GM12878 (cell line): ENCODE data around the gene FBXL17. TPM values are rescaled to one million over a fixed set of nuclear protein-coding genes. Genes with fewer than 3 reads are reported as not detected.

Experiments used
- ATAC-seq: fragments of 200-7000 bp; cut with Tn5 transposase; 3 replicates; pipeline ENCODE4 v1.9.1; 2020; ENCODE audit warnings: mild to moderate bottlenecking, moderate library complexity
- BruUV-seq: library from RNA; stranded (reverse); fragments of 400-500 nt; replicated peaks from 2 replicates; lab custom pipeline; 2021; lab: Mats Ljungman, UMichigan
- CTCF ChIA-PET: fragments of 300-600 bp; sonication (Branson Sonifier 250); formaldehyde crosslinking; extraction: SDS; loops from one replicate; lab custom pipeline; 2021; ENCODE audit warnings: inconsistent platforms; lab: Yijun Ruan, JAX
- POLR2A ChIA-PET: fragments of 350-600 bp; formaldehyde crosslinking; extraction: SDS; loops from one replicate; lab custom pipeline; 2021; ENCODE audit warnings: inconsistent platforms; lab: Charles Lee
- RAD21 ChIA-PET: fragments of 300-600 bp; sonication (Branson Sonifier 250); formaldehyde crosslinking; loops from one replicate; lab custom pipeline; 2023; ENCODE audit warnings: antibody characterized with exemption; ENCODE audit not compliant: unreplicated experiment; lab: Charles Lee
- SMC1A ChIA-PET: fragments of 300-600 bp; sonication (Branson Sonifier 250); formaldehyde crosslinking; loops from one replicate; lab custom pipeline; 2023; ENCODE audit not compliant: unreplicated experiment, uncharacterized antibody; lab: Charles Lee
- DNase-seq: peaks from one replicate; pipeline ENCODE4 v3.0.0-alpha.2; 2011; ENCODE audit warnings: low read depth, low spot score
- FAIRE-seq: peaks from 3 replicates; lab custom pipeline; 2011; peaks lifted over from hg19 to GRCh38; lab: Jason Lieb, UNC
- H2AFZ ChIP-seq: 2 replicates; pipeline ENCODE4 v1.6.0; 2011; ENCODE audit warnings: low read depth, low read length, control low read depth; ENCODE audit not compliant: control insufficient read depth
- H3K27ac ChIP-seq: 2 replicates; pipeline ENCODE4 v1.5.1; 2011; ENCODE audit warnings: control low read depth; ENCODE audit not compliant: control insufficient read depth, insufficient read depth
- H3K27me3 ChIP-seq, 2 experiments: replicated peaks in 1 of 2; 2 replicates each; pipeline versions ENCODE4 v1.6.0 to v1.6.1; 2011; ENCODE audit warnings: low read length in 1 of 2; ENCODE audit not compliant: control insufficient read depth in 2 of 2, insufficient read depth in 2 of 2
- H3K36me3 ChIP-seq, 2 experiments: 2 replicates each; pipeline ENCODE4 v1.5.1; 2011; ENCODE audit warnings: low read length in 1 of 2; ENCODE audit not compliant: control insufficient read depth in 2 of 2, insufficient read depth in 2 of 2
- H3K4me1 ChIP-seq: 2 replicates; pipeline ENCODE4 v1.6.1; 2011; ENCODE audit warnings: mild to moderate bottlenecking, low read length, moderate library complexity, mixed read lengths; ENCODE audit not compliant: control insufficient read depth, insufficient read depth
- H3K4me2 ChIP-seq: 2 replicates; pipeline ENCODE4 v1.6.0; 2011; ENCODE audit warnings: control low read depth; ENCODE audit not compliant: control insufficient read depth, insufficient read depth
- H3K4me3 ChIP-seq: fragments of 200-600 bp; sonication (generic); 2 replicates; pipeline ENCODE4 v1.5.1; 2016
- H3K79me2 ChIP-seq: 2 replicates; pipeline ENCODE4 v1.6.0; 2011; ENCODE audit warnings: low read length; ENCODE audit not compliant: control insufficient read depth, insufficient read depth
- H3K9ac ChIP-seq: 2 replicates; pipeline ENCODE4 v1.8.0; 2011; ENCODE audit warnings: low read length, control low read depth, mixed read lengths; ENCODE audit not compliant: control insufficient read depth, insufficient read depth
- H3K9me3 ChIP-seq: replicated peaks from 3 replicates; pipeline ENCODE4 v1.5.1; 2011; ENCODE audit warnings: mild to moderate bottlenecking, low read length; ENCODE audit not compliant: control insufficient read depth, insufficient read depth
- H4K20me1 ChIP-seq: 2 replicates; pipeline ENCODE4 v1.6.0; 2011; ENCODE audit not compliant: control insufficient read depth, insufficient read depth
- ATF7 ChIP-seq: fragments of 450-650 bp; IDR thresholded peaks from 2 replicates; pipeline ENCODE4 v1.6.1; 2016; ENCODE audit warnings: low read depth, mild to moderate bottlenecking
- CREB1 ChIP-seq: IDR thresholded peaks from 2 replicates; pipeline ENCODE4 v1.6.1; 2012; ENCODE audit warnings: low read depth, mild to moderate bottlenecking, inconsistent platforms
- FOXM1 ChIP-seq: IDR thresholded peaks from 2 replicates; pipeline ENCODE4 v1.6.1; 2012; ENCODE audit warnings: low read depth, mild to moderate bottlenecking, inconsistent platforms, low read length, moderate library complexity
- KAT2A ChIP-seq: conservative IDR thresholded peaks from 2 replicates; pipeline ENCODE4 v1.6.1; 2011; ENCODE audit warnings: low read depth, low read length; ENCODE audit not compliant: control insufficient read depth
- KLF5 ChIP-seq: fragments of 450-650 bp; IDR thresholded peaks from 2 replicates; pipeline ENCODE4 v1.6.1; 2014; ENCODE audit warnings: mild to moderate bottlenecking; ENCODE audit not compliant: partially characterized antibody
- NKRF ChIP-seq: fragments of 450-650 bp; conservative IDR thresholded peaks from 2 replicates; pipeline ENCODE4 v1.6.1; 2017; ENCODE audit warnings: mild to moderate bottlenecking, moderate library complexity
- NR2C2 ChIP-seq: IDR thresholded peaks from 2 replicates; pipeline ENCODE4 v1.6.1; 2011; ENCODE audit warnings: borderline replicate concordance, low read depth; ENCODE audit not compliant: control insufficient read depth, insufficient read length
- NR2F1 ChIP-seq: fragments of 450-650 bp; conservative IDR thresholded peaks from 2 replicates; pipeline ENCODE4 v1.6.1; 2017; ENCODE audit warnings: mild to moderate bottlenecking
- SMAD1 ChIP-seq: fragments of 450-650 bp; IDR thresholded peaks from 2 replicates; pipeline ENCODE4 v1.6.1; 2018; ENCODE audit warnings: mild to moderate bottlenecking, low read depth; ENCODE audit not compliant: partially characterized antibody
- TARDBP ChIP-seq: IDR thresholded peaks from 2 replicates; pipeline ENCODE4 v1.6.1; 2016; ENCODE audit warnings: borderline replicate concordance
- TCF3 ChIP-seq: IDR thresholded peaks from 2 replicates; pipeline ENCODE4 v1.6.1; 2012; ENCODE audit warnings: low read depth, mild to moderate bottlenecking, low read length, borderline replicate concordance; ENCODE audit not compliant: insufficient read depth
- TCF7 ChIP-seq: IDR thresholded peaks from 2 replicates; pipeline ENCODE4 v1.6.1; 2014; ENCODE audit warnings: antibody characterized with exemption, borderline replicate concordance
- USF1 ChIP-seq: IDR thresholded peaks from 2 replicates; pipeline ENCODE4 v1.6.1; 2011; ENCODE audit warnings: borderline replicate concordance, low read depth, mild to moderate bottlenecking, moderate library complexity, mixed read lengths, low read length; ENCODE audit not compliant: insufficient read depth; ENCODE audit errors: extremely low read length
- ZNF24 ChIP-seq: fragments of 450-650 bp; IDR thresholded peaks from 2 replicates; pipeline ENCODE4 v1.6.1; 2017; ENCODE audit warnings: antibody characterized with exemption, mild to moderate bottlenecking
- WGBS: methylation state at CpG from one replicate; pipeline ENCODE4 v1.1.6; 2016; ENCODE audit warnings: low lambda C conversion rate; ENCODE audit not compliant: insufficient replicate concordance, insufficient coverage; ENCODE audit errors: missing lambda C conversion rate; 5-methylcytosine and 5-hydroxymethylcytosine counted together
- in situ Hi-C: fragments of 300-500 bp; cut with MboI; formaldehyde crosslinking; loops from 9 replicates; pipeline ENCODE4 v1.14.3; 2018; ENCODE audit warnings: mixed read lengths
- intact Hi-C: fragments of 100-400 bp; cut with micrococcal nuclease; formaldehyde crosslinking; loops from one replicate; pipeline ENCODE4 v1.14.2; 2022; ENCODE audit not compliant: unreplicated experiment
- polyA plus RNA-seq, 11 experiments: library from polyadenylated mRNA; depleted of rRNA in 4 of 11; unstranded in 6 of 11; stranded (reverse) in 5 of 11; fragments of >200 nt; fragmentation: Nextera tagmentation in 4 of 11; fragmentation: Illumina TruSeq in 1 of 11; extraction: Ambion mirVana in 4 of 11; extraction: Trizol in 1 of 11; gene quantifications; 1 replicate in 1 of 11; 2 replicates in 10 of 11; pipeline versions ENCODE4 v1.2.1 to v1.2.3, GENCODE V29; 2011 to 2016; ENCODE audit warnings: inconsistent platforms in 2 of 11, missing spikeins in 2 of 11, low read depth in 1 of 11
- total RNA-seq, 4 experiments: library from RNA; depleted of rRNA in 3 of 4; stranded (reverse); fragments of >200 nt in 3 of 4; fragmentation: Illumina TruSeq in 1 of 4; extraction: Trizol in 1 of 4; gene quantifications; 2 replicates each; pipeline versions ENCODE4 v1.2.1 to v1.2.3, GENCODE V29; 2013 to 2021

Gene FBXL17
- total and polyA plus RNA-seq, 10 of the 15 experiments (the other 5 are each of a cell fraction or from before 2014, with no cell fraction given), result 0.88 to 9.0 (median 4.4) TPM

- no peak overlapping the region for H2AFZ ChIP-seq
- RAD21 ChIA-PET, result interaction anchor here (0.7 to 4.9 kb wide), 11 partner anchors 9 to 1005 kb away, joined by 3 to 81 read pairs (median 5); partner anchors contain the start of gene FBXL17
Measured at GRCh38 chr5:108259306-108259705, 122.6 kb downstream of the FBXL17 start.

GRCh38 chr5:108257996-108258395 is 123.9 kb downstream of the FBXL17 start:
- no peaks in the 10 kb centered on the region for H4K20me1 ChIP-seq
- no peaks in the 10 kb centered on the region for H3K79me2 ChIP-seq
- ChIA-PET POLR2A (no interaction called here), SMC1A (interaction anchor here (1.1 to 6.5 kb wide), 4 partner anchors 14 to 131 kb away, joined by 3 to 88 read pairs (median 32); no protein-coding TSS in a partner anchor), RAD21 (no interaction called here), CTCF (interaction anchor here (1.2 to 7.2 kb wide), 3 partner anchors 14 to 265 kb away, joined by 3 to 142 read pairs (median 35); no protein-coding TSS in a partner anchor)
- no peak overlapping the region for H3K9ac ChIP-seq
- no peaks in the 10 kb centered on the region for H3K4me1 ChIP-seq
- 88% methylated on average over 3 of the region's 3 CpGs for WGBS
- in situ Hi-C loops (loop anchor here (5.0 kb wide), 1 partner anchor 89 kb away; no protein-coding TSS in a partner anchor), intact Hi-C loops (no loop called here)
- DNase-seq (no peak), ATAC-seq (no peak), FAIRE-seq (no peak)
- H3K27me3 ChIP-seq, result no peaks in the 10 kb centered on the region
- H3K4me3 ChIP-seq, result no peak overlapping the region
- H3K27ac ChIP-seq, result no peak overlapping the region
- BruUV-seq, result no TSS peak
- H3K36me3 ChIP-seq, result no peaks in the 10 kb centered on the region
- no peak overlapping the region for H3K4me2 ChIP-seq
- H3K9me3 ChIP-seq, result no peaks in the 10 kb centered on the region
- H2AFZ ChIP-seq, result no peak overlapping the region
- TF ChIP-seq TCF7 (no peak), NR2C2 (no peak), FOXM1 (no peak), NKRF (no peak), ATF7 (no peak), KLF5 (no peak), KAT2A (no peak), TARDBP (no peak), USF1 (no peak), TCF3 (no peak)

More at GRCh38 chr5:108259306-108259705, 122.6 kb downstream of the FBXL17 start:
- no peak overlapping the region for H3K9ac ChIP-seq
- ChIA-PET CTCF (interaction anchor here (0.6 to 7.2 kb wide), 28 partner anchors 8 to 645 kb away, joined by 3 to 142 read pairs (median 5); no protein-coding TSS in a partner anchor), SMC1A (interaction anchor here (0.8 to 6.5 kb wide), 18 partner anchors 9 to 226 kb away, joined by 3 to 88 read pairs (median 4); partner anchors contain the start of gene FBXL17), POLR2A (interaction anchor here (0.6 to 0.9 kb wide), 2 partner anchors 86 to 117 kb away, joined by 3 read pairs; no protein-coding TSS in a partner anchor)
- in situ Hi-C loops (loop anchor here (5.0 kb wide), 1 partner anchor 88 kb away; no protein-coding TSS in a partner anchor), intact Hi-C loops (no loop called here)
- peak; percentile 50 for ATAC-seq
- no peaks in the 10 kb centered on the region for H4K20me1 ChIP-seq
- no peak overlapping the region for H3K4me2 ChIP-seq
- H3K9me3 ChIP-seq, result no peaks in the 10 kb centered on the region
- H3K79me2 ChIP-seq, result no peaks in the 10 kb centered on the region
- H3K4me3 ChIP-seq, result no peak overlapping the region
- TF ChIP-seq SMAD1 (no peak), CREB1 (no peak), ZNF24 (no peak), NR2F1 (0 out of 2 replicates have a peak, but pooled peaks have one; percentile 50)
- H3K36me3 ChIP-seq, result no peaks in the 10 kb centered on the region
- 4% methylated on average over 1 of the region's 1 CpG for WGBS
- H3K4me1 ChIP-seq, result no peaks in the 10 kb centered on the region
- no peak for FAIRE-seq
- no peak for DNase-seq
- H3K27me3 ChIP-seq, result no peaks in the 10 kb centered on the region
- no peak overlapping the region for H3K27ac ChIP-seq
- no TSS peak for BruUV-seq
